Measurements from ENCODE around the gene MRPS5. TPM values are rescaled to one million over a fixed set of nuclear protein-coding genes. Genes with fewer than 3 reads are reported as not detected.

The MRPS5 gene
- total RNA-seq, 1 donor from 2014 or later = 56.3 TPM

GRCh38 chr2:95087379-95087778, 34.2 kb downstream of the MRPS5 start:
- DNase-seq = no peak

DNA sequence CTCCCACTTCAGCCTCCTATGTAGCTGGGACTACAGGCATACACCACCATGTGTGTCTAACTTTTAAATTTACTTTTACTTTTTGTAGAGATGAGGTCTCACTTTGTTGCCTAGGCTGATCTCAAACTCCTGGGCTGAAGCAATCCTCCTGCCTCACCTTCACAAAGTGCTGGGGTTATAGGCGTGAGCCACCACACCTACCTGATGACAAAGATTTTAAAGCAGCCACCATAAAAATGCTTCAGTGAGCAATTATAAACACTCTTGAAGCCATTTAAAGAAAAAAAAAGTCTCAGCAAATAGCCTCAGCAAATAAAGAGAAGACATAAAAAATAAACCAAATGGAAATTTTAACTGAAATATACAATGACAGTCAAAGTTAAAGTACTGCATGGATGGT, 35.6 kb downstream of the MRPS5 start:
- no peak for DNase-seq

DNA sequence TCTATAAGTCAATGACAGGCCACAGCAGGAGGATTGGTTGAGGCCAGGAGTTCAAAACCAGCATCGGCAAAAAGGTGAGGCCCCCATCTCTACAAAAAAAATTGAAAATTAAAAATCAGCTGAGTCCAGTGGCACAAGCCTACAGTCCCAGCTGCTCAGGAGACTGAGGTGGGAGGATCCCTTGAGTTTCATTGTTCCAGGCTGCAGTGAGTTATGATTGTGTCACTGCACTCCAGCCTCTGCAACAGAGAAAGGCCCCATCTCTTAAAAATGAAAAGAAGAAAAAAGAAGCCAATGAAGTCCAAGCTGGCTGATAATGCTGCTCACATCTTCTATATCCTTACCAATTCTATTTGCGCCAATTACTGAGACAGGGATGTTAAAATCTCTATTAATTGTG, 39.1 kb downstream of the MRPS5 start:
- no peak for DNase-seq

- no peak for DNase-seq
Measured at GRCh38 chr2:95079199-95079683, 42.4 kb downstream of the MRPS5 start.

DNA sequence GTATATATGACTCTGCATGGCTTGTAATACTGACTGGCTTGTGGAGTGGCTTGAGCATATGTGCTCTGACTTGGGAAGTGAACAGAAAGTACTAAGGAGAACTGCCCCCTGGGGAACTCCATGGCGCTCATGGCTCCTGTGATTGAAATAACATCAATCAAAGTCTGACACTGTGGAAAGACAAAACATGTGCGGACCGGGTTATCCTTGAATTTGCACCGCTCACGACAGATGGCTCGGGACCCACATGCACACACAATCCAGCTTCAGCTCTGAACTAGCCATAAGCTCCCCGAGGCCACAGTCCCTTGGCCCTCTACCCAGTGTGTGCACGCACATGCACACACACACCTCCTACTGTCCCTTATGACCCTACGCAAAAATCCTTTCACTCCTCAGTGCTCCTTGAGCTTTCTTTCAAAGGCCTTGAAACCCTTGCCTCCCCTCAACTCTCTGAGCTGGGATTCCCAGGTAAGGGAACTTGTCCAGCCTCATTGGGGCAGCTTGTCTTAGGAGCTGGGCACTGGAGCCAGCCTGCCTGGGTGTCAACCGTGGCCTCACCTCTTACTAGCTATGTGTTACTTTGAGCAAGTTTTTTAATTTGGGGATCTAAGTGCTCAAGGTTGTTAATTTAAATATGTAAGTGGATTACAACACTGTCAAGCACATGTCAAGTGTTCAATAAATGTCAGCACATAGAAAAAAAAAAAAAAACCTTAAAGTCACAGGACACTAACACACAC, 43.6 kb downstream of the MRPS5 start:
- no peak for DNase-seq

GRCh38 chr2:95077530-95077825, 44.1 kb downstream of the MRPS5 start:
- peak; percentile 11 for DNase-seq

DNA sequence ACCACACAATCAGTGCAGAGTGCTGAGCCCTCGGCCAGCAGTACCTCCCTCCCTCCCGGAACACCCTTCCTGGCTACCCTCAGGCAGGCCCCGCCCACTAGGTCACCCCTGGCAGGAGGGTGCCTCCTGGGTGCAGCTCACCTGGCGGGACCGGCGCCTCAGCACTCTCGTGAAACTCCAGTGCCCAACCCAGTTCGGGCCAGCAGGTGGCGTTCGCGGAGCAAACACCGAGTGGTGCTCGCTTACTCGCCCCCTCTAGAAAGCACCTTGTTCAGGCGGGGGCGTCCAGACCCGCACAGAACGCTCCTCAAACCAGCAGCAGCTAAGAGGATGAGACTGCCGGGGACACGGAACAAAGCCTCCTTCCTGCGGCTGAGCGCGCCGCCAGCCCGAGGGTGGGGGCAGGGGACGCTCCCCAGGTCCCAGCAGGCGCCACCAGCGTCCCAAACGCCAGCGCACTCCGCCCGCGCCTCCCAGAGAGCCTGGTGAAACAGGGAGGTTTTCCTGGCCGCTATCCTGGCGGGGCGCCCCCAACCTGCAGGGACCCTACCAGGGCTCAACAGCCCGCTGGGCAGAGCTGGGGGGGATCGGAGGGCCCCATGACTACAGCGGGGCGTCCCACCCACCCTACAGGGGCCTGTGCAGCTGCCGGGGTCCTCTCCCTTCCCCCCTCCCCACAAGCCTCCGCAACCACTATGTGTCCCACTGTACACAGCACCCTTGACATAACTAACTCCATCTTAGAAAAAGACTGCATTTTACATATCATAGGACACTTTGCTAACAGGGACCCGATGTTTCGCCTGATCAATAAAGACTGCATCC, 44.7 kb downstream of the MRPS5 start:
- DNase-seq = peak; percentile 72

GRCh38 chr2:95075440-95076132, 46.0 kb downstream of the MRPS5 start:
- DNase-seq = no peak

DNA sequence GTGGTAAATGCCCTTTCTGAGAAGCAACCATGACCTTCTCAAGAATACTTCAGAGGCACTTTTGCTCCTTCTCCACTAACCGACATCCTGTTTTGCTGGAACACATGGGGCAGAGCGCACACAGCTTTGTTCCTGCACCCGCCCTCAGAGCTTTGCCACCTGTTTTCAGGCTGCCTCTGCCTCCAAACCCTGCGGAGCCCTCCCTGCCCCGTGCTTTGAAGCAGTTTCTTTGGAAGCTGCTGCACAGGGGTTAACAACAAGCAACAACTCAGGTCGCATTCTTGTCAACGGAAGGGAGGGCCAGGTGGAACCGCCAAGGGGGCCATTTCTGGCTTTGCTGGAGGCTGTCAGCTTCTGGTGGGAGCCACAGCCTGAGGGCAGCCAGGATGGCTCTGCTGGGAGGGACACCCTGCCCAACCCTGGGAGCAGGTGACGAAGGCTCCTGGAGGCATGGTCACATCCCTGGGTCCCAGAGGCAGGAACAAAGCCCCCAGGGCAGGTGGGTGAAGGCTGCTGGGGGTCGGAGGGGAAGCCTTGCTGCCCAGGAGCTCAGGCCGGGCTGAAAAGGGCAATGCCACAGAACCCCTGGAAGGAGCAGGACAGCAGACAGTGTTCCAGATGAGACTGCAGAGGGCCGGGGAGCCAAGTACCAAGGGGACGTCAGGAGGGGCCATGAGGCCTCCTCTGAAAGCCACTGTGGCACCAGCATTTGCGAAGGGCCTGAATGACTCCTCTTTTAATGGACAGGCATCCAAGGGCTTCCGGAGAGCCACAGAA, 46.8 kb downstream of the MRPS5 start:
- DNase-seq = no peak

- DNase-seq = no peak
Measured at GRCh38 chr2:95073856-95074662, 47.5 kb downstream of the MRPS5 start.

- DNase-seq = no peak
Measured at GRCh38 chr2:95072424-95072823, 49.2 kb downstream of the MRPS5 start.

DNA sequence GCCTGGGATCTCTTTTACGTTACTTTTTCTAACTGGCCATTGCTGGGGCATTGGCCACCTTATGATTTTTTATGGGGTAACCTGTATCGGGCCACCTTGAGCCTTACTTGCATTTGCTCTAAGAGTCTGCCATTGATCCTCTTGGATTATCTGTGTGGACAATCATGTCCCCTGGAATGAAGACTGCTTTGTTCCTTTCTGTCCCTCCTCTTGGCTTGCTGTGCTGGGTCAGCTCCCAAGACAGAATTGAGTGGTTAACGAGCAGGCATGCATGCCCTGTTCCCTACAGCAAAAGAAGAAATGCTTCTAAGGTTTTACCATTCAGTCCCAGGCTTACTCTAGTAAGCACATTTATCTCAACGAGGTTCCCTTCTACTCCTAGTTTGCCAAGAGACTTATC, 49.8 kb downstream of the MRPS5 start:
- no peak for DNase-seq

DNA sequence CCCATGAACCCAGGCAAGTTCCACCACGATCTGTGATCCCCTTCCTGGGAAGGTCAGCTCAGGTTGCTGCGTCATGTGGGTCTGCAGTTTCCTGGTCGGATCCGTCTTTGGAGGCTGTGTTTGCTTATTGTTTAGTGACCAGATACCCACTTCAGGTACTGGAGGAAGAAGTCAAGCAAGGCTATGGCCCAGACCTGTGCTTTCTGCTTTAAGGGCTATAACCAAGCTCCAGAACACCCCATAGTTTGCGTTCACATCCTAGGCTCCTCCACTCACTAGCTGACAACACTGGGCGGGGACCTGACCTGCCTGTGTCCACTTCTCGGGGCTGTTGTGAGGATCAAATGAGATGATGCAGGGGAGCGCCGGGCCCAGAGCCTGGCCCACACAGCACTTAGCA, 52.1 kb downstream of the MRPS5 start:
- DNase-seq = no peak

GRCh38 chr2:95068256-95068655, 53.4 kb downstream of the MRPS5 start:
- DNase-seq = no peak

GRCh38 chr2:95063086-95063958, 58.3 kb downstream of the MRPS5 start:
- DNase-seq = no peak

DNA sequence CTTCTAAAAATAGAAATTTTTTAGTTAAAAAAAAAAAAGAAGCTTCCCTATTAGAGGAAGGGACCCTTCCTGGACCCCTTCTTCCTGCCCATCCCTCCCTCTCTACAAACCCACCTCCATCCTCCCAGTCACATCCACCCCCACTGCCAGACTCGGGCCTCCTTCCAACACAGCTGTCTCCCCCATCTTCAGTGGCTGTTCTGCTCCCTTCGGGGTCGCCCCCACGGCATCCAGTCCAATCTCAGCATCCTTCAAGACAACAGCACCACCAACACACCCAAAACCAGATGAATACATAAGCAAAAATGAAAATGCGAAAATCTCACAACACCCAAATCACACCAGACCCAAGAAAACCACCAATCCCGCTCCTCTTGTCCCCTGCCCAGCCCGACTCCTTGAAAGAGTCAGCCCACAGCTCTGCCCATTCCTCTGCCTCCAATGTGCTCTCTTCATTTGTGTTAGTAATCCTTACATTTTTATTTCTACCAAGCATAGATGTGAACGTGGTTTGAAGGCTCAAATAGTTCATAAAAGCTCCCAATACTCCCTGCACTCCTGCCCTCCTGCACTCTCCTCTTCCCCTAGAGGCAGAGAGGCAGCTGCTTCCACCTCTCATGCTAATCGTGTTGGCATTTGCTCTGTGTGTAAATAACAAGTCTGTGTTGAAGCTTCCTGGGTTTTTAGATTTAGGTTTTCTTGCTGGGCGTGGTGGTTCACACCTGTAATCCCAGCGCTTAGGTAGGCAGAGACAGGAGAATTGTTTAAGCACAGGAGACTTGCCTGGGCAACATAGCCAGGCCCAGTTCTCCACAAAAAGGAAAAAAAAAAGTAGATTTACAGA, 59.1 kb downstream of the MRPS5 start:
- DNase-seq = no peak

DNA sequence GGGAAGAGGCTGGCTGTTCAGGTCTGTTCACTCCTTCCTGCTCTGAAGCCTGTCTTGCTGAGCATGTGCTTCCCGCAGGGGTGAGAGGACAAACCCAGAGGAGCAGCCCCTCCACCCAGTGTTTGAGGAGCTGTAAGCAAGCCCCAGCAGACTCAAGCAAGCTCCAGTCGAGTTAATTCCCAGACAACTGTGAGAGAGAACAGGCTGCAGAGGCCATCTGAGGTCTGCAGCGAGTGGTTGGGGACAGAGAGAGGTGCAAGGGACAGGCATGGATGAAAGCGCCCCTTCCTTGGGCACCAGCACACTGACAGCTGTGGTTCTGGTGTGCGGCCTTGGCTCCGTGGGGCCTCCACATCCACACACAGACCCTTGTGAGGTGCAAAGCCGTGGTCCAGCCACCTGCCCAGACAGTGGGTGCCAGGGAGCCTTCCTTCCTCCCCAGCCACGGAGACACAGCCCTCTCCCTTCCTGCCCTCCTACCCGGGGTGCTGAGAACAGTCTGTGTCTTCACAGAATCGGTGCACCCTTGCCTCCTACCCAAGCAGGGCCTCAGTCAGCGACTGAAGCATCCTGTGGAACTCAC, 59.9 kb downstream of the MRPS5 start:
- no peak for DNase-seq

DNA sequence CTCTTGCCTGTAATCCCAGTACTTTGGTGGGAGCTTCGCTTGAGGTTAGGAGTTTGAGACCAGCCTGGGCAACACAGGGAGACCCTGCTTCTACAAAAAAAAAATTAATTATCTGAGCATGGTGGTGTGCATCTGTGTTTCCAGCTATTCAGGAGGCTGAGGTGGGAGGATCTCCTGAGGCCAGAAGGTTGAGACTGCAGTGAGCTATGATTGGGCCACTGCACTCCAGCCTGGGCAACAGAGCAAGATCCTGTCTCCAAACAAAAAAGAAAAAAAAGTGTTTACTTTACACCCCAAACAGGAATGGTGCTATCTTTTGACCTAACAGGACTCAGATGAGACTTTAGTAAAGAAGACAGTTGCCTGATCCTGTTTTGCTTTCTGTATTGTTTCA, 60.5 kb downstream of the MRPS5 start:
- no peak for DNase-seq

GRCh38 chr2:95060446-95061118, 61.0 kb downstream of the MRPS5 start:
- no peak for DNase-seq

All from dermis blood vessel endothelial cell (primary cell).